GM12878 (cell line): ENCODE results near the gene TNIP1. TPM values are rescaled to one million over a fixed set of nuclear protein-coding genes. Genes with fewer than 3 reads are reported as not detected.
A peak's percentile ranks its signal among the peaks of the same experiment; 100 is the strongest.

Experiments used
- ATAC-seq: fragments of 200-7000 bp; cut with Tn5 transposase; 3 replicates; pipeline ENCODE4 v1.9.1; 2020; ENCODE audit warnings: mild to moderate bottlenecking, moderate library complexity
- BruUV-seq: library from RNA; stranded (reverse); fragments of 400-500 nt; replicated peaks from 2 replicates; lab custom pipeline; 2021; lab: Mats Ljungman, UMichigan
- CTCF ChIA-PET: fragments of 300-600 bp; sonication (Branson Sonifier 250); formaldehyde crosslinking; extraction: SDS; loops from one replicate; lab custom pipeline; 2021; ENCODE audit warnings: inconsistent platforms; lab: Yijun Ruan, JAX
- POLR2A ChIA-PET: fragments of 350-600 bp; formaldehyde crosslinking; extraction: SDS; loops from one replicate; lab custom pipeline; 2021; ENCODE audit warnings: inconsistent platforms; lab: Charles Lee
- RAD21 ChIA-PET: fragments of 300-600 bp; sonication (Branson Sonifier 250); formaldehyde crosslinking; loops from one replicate; lab custom pipeline; 2023; ENCODE audit warnings: antibody characterized with exemption; ENCODE audit not compliant: unreplicated experiment; lab: Charles Lee
- SMC1A ChIA-PET: fragments of 300-600 bp; sonication (Branson Sonifier 250); formaldehyde crosslinking; loops from one replicate; lab custom pipeline; 2023; ENCODE audit not compliant: unreplicated experiment, uncharacterized antibody; lab: Charles Lee
- DNase-seq: peaks from one replicate; pipeline ENCODE4 v3.0.0-alpha.2; 2011; ENCODE audit warnings: low read depth, low spot score
- FAIRE-seq: peaks from 3 replicates; lab custom pipeline; 2011; peaks lifted over from hg19 to GRCh38; lab: Jason Lieb, UNC
- H2AFZ ChIP-seq: 2 replicates; pipeline ENCODE4 v1.6.0; 2011; ENCODE audit warnings: low read depth, low read length, control low read depth; ENCODE audit not compliant: control insufficient read depth
- H3K27ac ChIP-seq: 2 replicates; pipeline ENCODE4 v1.5.1; 2011; ENCODE audit warnings: control low read depth; ENCODE audit not compliant: control insufficient read depth, insufficient read depth
- H3K27me3 ChIP-seq, 2 experiments: replicated peaks in 1 of 2; 2 replicates each; pipeline versions ENCODE4 v1.6.0 to v1.6.1; 2011; ENCODE audit warnings: low read length in 1 of 2; ENCODE audit not compliant: control insufficient read depth in 2 of 2, insufficient read depth in 2 of 2
- H3K36me3 ChIP-seq, 2 experiments: 2 replicates each; pipeline ENCODE4 v1.5.1; 2011; ENCODE audit warnings: low read length in 1 of 2; ENCODE audit not compliant: control insufficient read depth in 2 of 2, insufficient read depth in 2 of 2
- H3K4me1 ChIP-seq: 2 replicates; pipeline ENCODE4 v1.6.1; 2011; ENCODE audit warnings: mild to moderate bottlenecking, low read length, moderate library complexity, mixed read lengths; ENCODE audit not compliant: control insufficient read depth, insufficient read depth
- H3K4me2 ChIP-seq: 2 replicates; pipeline ENCODE4 v1.6.0; 2011; ENCODE audit warnings: control low read depth; ENCODE audit not compliant: control insufficient read depth, insufficient read depth
- H3K4me3 ChIP-seq: fragments of 200-600 bp; sonication (generic); 2 replicates; pipeline ENCODE4 v1.5.1; 2016
- H3K79me2 ChIP-seq: 2 replicates; pipeline ENCODE4 v1.6.0; 2011; ENCODE audit warnings: low read length; ENCODE audit not compliant: control insufficient read depth, insufficient read depth
- H3K9ac ChIP-seq: 2 replicates; pipeline ENCODE4 v1.8.0; 2011; ENCODE audit warnings: low read length, control low read depth, mixed read lengths; ENCODE audit not compliant: control insufficient read depth, insufficient read depth
- H3K9me3 ChIP-seq: replicated peaks from 3 replicates; pipeline ENCODE4 v1.5.1; 2011; ENCODE audit warnings: mild to moderate bottlenecking, low read length; ENCODE audit not compliant: control insufficient read depth, insufficient read depth
- H4K20me1 ChIP-seq: 2 replicates; pipeline ENCODE4 v1.6.0; 2011; ENCODE audit not compliant: control insufficient read depth, insufficient read depth
- CTCF ChIP-seq, 3 experiments: IDR thresholded peaks in 2 of 3; conservative IDR thresholded peaks in 1 of 3; 2 replicates each; pipeline ENCODE4 v1.5.1; 2011; ENCODE audit warnings: low read depth in 3 of 3, low read length in 3 of 3, mild to moderate bottlenecking in 3 of 3, control low read depth in 2 of 3, moderate library complexity in 2 of 3, inconsistent platforms in 1 of 3, mixed read lengths in 1 of 3; ENCODE audit not compliant: control insufficient read depth in 2 of 3, insufficient read depth in 1 of 3; ENCODE audit errors: extremely low read depth in 1 of 3
- PML ChIP-seq: IDR thresholded peaks from 2 replicates; pipeline ENCODE4 v1.6.1; 2012; ENCODE audit warnings: low read length, inconsistent platforms
- SMAD5 ChIP-seq: IDR thresholded peaks from 2 replicates; pipeline ENCODE4 v1.6.1; 2016; ENCODE audit warnings: antibody characterized with exemption, low read depth
- WGBS: methylation state at CpG from one replicate; pipeline ENCODE4 v1.1.6; 2016; ENCODE audit warnings: low lambda C conversion rate; ENCODE audit not compliant: insufficient replicate concordance, insufficient coverage; ENCODE audit errors: missing lambda C conversion rate; 5-methylcytosine and 5-hydroxymethylcytosine counted together
- in situ Hi-C: fragments of 300-500 bp; cut with MboI; formaldehyde crosslinking; loops from 9 replicates; pipeline ENCODE4 v1.14.3; 2018; ENCODE audit warnings: mixed read lengths
- intact Hi-C: fragments of 100-400 bp; cut with micrococcal nuclease; formaldehyde crosslinking; loops from one replicate; pipeline ENCODE4 v1.14.2; 2022; ENCODE audit not compliant: unreplicated experiment
- polyA plus RNA-seq, 11 experiments: library from polyadenylated mRNA; depleted of rRNA in 4 of 11; unstranded in 6 of 11; stranded (reverse) in 5 of 11; fragments of >200 nt; fragmentation: Nextera tagmentation in 4 of 11; fragmentation: Illumina TruSeq in 1 of 11; extraction: Ambion mirVana in 4 of 11; extraction: Trizol in 1 of 11; gene quantifications; 1 replicate in 1 of 11; 2 replicates in 10 of 11; pipeline versions ENCODE4 v1.2.1 to v1.2.3, GENCODE V29; 2011 to 2016; ENCODE audit warnings: inconsistent platforms in 2 of 11, missing spikeins in 2 of 11, low read depth in 1 of 11
- total RNA-seq, 4 experiments: library from RNA; depleted of rRNA in 3 of 4; stranded (reverse); fragments of >200 nt in 3 of 4; fragmentation: Illumina TruSeq in 1 of 4; extraction: Trizol in 1 of 4; gene quantifications; 2 replicates each; pipeline versions ENCODE4 v1.2.1 to v1.2.3, GENCODE V29; 2013 to 2021

TNIP1 gene
- total and polyA plus RNA-seq, 10 of the 15 experiments (the other 5 are each of a cell fraction or from before 2014, with no cell fraction given): 4.4 to 279 (median 150) TPM

- Histone ChIP-seq H3K9me3 (no peaks in the 10 kb centered on the region), H3K36me3 (peaks cover 43 to 57% of the 10 kb centered on the region in 2 experiments), H3K79me2 (peaks cover 3% of the 10 kb centered on the region; the same call in 1 of the 2 replicates), H3K27ac (no peak overlapping the region), H2AFZ (no peak overlapping the region), H4K20me1 (no peaks in the 10 kb centered on the region), H3K27me3 (no peaks in the 10 kb centered on the region), H3K4me1 (no peaks in the 10 kb centered on the region; the same call in 1 of the 2 replicates), H3K4me2 (no peak overlapping the region), H3K9ac (no peak overlapping the region), H3K4me3 (no peak overlapping the region)
- SMC1A ChIA-PET: interaction anchor here (0.7 to 9.9 kb wide), 9 partner anchors 26 to 269 kb away, joined by 3 to 279 read pairs (median 3); no protein-coding TSS in a partner anchor
- in situ Hi-C loops (no loop called here), intact Hi-C loops (no loop called here)
- CTCF ChIA-PET: interaction anchor here (0.6 to 15.8 kb wide), 25 partner anchors 8 to 589 kb away, joined by 3 to 691 read pairs (median 4); partner anchors contain the start of gene GM2A
- RAD21 ChIA-PET: interaction anchor here (0.8 to 7.7 kb wide), 8 partner anchors 19 to 397 kb away, joined by 3 to 178 read pairs (median 4); no protein-coding TSS in a partner anchor
- BruUV-seq: no TSS peak
- FAIRE-seq (no peak), ATAC-seq (no peak), DNase-seq (no peak)
- TF ChIP-seq PML (no peak), SMAD5 (no peak), CTCF (IDR thresholded peaks at IDR 0.05 in 2 of 3, conservative IDR thresholded peaks at IDR 0.05 in 1 of 3; ENCODE audit: control insufficient read depth in 2 of 3, extremely low read depth in 1 of 3, insufficient read depth in 1 of 3, low read depth in 3 of 3, low read length in 3 of 3) (peak in 2 of 3 experiments; percentile 19 to 24; a peak in 1 of 6 replicates)
- 76% methylated on average over 7 of the region's 7 CpGs for WGBS
- POLR2A ChIA-PET: interaction anchor here (0.6 to 1.1 kb wide), 3 partner anchors 62 to 122 kb away, joined by 3 to 5 read pairs (median 4); no protein-coding TSS in a partner anchor
Measured at GRCh38 chr5:151048526-151048925, 32.3 kb downstream of the TNIP1 start.
